Osteoblast (primary cell): Measurements from ENCODE around the gene SLC6A20. TPM values are rescaled to one million over a fixed set of nuclear protein-coding genes. Genes with fewer than 3 reads are reported as not detected.

Experiments used
- DNase-seq: peaks from one replicate; pipeline ENCODE4 v3.0.0; 2011; ENCODE audit warnings: low spot score, mixed read lengths; ENCODE audit not compliant: insufficient read length; ENCODE audit errors: missing footprints
- H2AFZ ChIP-seq: 2 replicates; pipeline ENCODE4 v1.6.0; 2011; ENCODE audit warnings: mild to moderate bottlenecking, low read length
- H3K27ac ChIP-seq: 2 replicates; pipeline ENCODE4 v1.5.1; 2011; ENCODE audit warnings: mild to moderate bottlenecking, low read depth, low read length, moderate library complexity
- H3K27me3 ChIP-seq: 2 replicates; pipeline ENCODE4 v1.6.0; 2012; ENCODE audit warnings: mild to moderate bottlenecking, control low read depth, inconsistent platforms, low read length, moderate library complexity; ENCODE audit not compliant: insufficient read depth
- H3K36me3 ChIP-seq: 2 replicates; pipeline ENCODE4 v1.5.1; 2011; ENCODE audit warnings: mild to moderate bottlenecking, low read length, control low read depth, moderate library complexity; ENCODE audit not compliant: insufficient read depth
- H3K4me1 ChIP-seq: 2 replicates; pipeline ENCODE4 v1.5.1; 2011; ENCODE audit warnings: mild to moderate bottlenecking, low read length, control low read depth, moderate library complexity; ENCODE audit not compliant: insufficient read depth
- H3K4me2 ChIP-seq: 2 replicates; pipeline ENCODE4 v1.6.0; 2011; ENCODE audit warnings: mild to moderate bottlenecking, low read length; ENCODE audit not compliant: insufficient read depth
- H3K4me3 ChIP-seq: fragments of 200-600 bp; sonication (generic); 3 replicates; pipeline ENCODE4 v1.5.1; 2012; ENCODE audit warnings: mild to moderate bottlenecking, low read length, inconsistent platforms; ENCODE audit not compliant: insufficient read depth
- H3K79me2 ChIP-seq: 2 replicates; pipeline ENCODE4 v1.6.0; 2012; ENCODE audit warnings: mild to moderate bottlenecking, low read length, control low read depth, inconsistent platforms; ENCODE audit not compliant: insufficient read depth
- H3K9me3 ChIP-seq: 2 replicates; pipeline ENCODE4 v1.5.1; 2011; ENCODE audit warnings: low read depth, low read length, control low read depth
- H4K20me1 ChIP-seq: 2 replicates; pipeline ENCODE4 v1.6.0; 2012; ENCODE audit warnings: mild to moderate bottlenecking, low read length, control low read depth; ENCODE audit not compliant: insufficient read depth
- CTCF ChIP-seq: IDR thresholded peaks from 2 replicates; pipeline ENCODE4 v1.5.1; 2011; ENCODE audit warnings: mild to moderate bottlenecking, low read depth, low read length, moderate library complexity; ENCODE audit errors: extremely low read depth
- total RNA-seq: library from RNA; depleted of rRNA; stranded (reverse); fragments of >200 nt; gene quantifications from 2 replicates; pipeline ENCODE4 v1.2.3, GENCODE V29; 2012

Gene SLC6A20
- total RNA-seq, 1 donor, result not detected

DNA sequence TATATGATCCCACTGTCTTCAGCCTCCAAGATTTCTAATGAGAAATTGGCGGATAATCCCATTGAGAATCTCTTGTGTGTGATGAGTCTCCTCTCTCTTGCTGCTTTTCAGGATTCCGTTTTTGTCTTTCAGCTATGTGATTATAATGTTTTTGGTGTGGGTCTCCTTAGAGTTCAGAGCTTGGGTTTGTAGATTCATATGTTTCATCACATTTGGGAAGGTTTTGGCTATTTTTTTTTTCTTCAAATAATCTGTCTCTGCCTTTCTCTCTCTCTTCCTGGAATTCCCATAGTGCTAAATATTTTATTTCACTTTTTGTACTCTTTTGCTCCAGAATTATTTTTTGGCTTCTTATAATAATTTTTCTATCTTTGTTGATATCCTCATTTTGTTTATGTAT lies 66.7 kb downstream of the SLC6A20 start:
- H4K20me1 ChIP-seq, result peaks cover 3% of the 10 kb centered on the region
- H3K79me2 ChIP-seq, result peaks cover 15% of the 10 kb centered on the region
- no peak overlapping the region for H3K4me2 ChIP-seq
- TF ChIP-seq CTCF, result no peak
- no peaks in the 10 kb centered on the region for H3K9me3 ChIP-seq
- no peak overlapping the region for H3K4me3 ChIP-seq
- H3K4me1 ChIP-seq, result peaks cover under 1% of the 10 kb centered on the region
- H3K27ac ChIP-seq, result no peak overlapping the region
- no peak overlapping the region for H2AFZ ChIP-seq
- peaks cover 41% of the 10 kb centered on the region for H3K36me3 ChIP-seq
- no peaks in the 10 kb centered on the region for H3K27me3 ChIP-seq
- DNase-seq, result no peak

- Histone ChIP-seq H3K4me3 (no peak overlapping the region), H3K79me2 (peaks cover 21% of the 10 kb centered on the region), H3K4me1 (no peaks in the 10 kb centered on the region), H3K36me3 (peaks cover 36% of the 10 kb centered on the region), H3K4me2 (no peak overlapping the region), H4K20me1 (no peaks in the 10 kb centered on the region), H3K27me3 (no peaks in the 10 kb centered on the region), H2AFZ (no peak overlapping the region), H3K9me3 (no peaks in the 10 kb centered on the region), H3K27ac (no peak overlapping the region)
- DNase-seq, result no peak
- no peak for TF ChIP-seq CTCF
These were observed 71.4 kb downstream of the SLC6A20 start for GRCh38 chr3:45724911-45725310.

DNA sequence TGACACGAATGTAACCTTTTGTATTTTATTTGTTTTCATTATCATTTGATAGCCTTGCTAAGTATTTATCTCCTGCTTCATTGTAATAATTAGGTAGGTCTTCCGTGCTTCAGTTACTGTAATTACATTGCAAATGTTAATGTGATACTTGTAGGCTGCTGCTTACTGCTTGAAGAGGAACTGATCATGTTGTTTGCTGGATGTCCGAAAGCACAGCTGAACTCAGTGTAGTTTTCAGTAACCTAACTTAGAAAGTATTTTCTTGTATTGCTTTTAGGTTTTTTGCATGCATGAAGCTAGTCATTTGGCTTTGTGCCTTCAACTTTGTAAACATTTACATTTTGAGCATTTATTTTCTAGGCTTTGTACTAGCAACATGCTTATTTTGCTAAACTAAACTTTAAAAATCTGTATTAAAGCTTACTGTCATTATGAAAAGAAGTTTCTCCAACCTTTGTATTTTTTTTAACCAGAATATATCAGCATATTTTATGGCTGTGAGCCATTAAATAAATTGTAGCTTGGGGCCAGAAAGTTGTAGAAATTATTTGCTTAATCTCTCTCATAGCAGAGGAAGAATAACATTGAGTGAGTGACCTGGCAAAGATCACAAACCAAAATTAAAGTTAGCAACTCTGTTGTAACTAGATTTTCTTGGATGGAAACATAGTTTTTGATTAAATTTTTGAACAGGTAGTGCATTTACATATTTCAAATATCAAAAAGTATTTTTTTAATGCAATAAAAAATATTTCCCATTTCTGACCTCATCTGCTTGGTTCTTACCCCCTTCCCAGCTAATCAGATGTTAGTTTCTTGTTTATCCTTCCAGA lies 76.5 kb downstream of the SLC6A20 start:
- Histone ChIP-seq H3K27me3 (no peaks in the 10 kb centered on the region), H2AFZ (no peak overlapping the region), H4K20me1 (no peaks in the 10 kb centered on the region), H3K79me2 (peaks cover 9% of the 10 kb centered on the region), H3K9me3 (no peaks in the 10 kb centered on the region), H3K4me1 (peaks cover 9% of the 10 kb centered on the region), H3K4me3 (no peak overlapping the region), H3K27ac (no peak overlapping the region), H3K4me2 (no peak overlapping the region), H3K36me3 (peaks cover 31% of the 10 kb centered on the region)
- no peak for DNase-seq
- TF ChIP-seq CTCF, result no peak

- no peaks in the 10 kb centered on the region for H3K79me2 ChIP-seq
- DNase-seq, result peak; percentile 46
- H3K4me2 ChIP-seq, result no peak overlapping the region
- H4K20me1 ChIP-seq, result no peaks in the 10 kb centered on the region
- no peaks in the 10 kb centered on the region for H3K9me3 ChIP-seq
- H3K4me1 ChIP-seq, result peaks cover 14% of the 10 kb centered on the region
- H3K27me3 ChIP-seq, result no peaks in the 10 kb centered on the region
- no peak overlapping the region for H3K4me3 ChIP-seq
- no peak overlapping the region for H2AFZ ChIP-seq
- peak overlapping the region; percentile 26 for H3K27ac ChIP-seq
- H3K36me3 ChIP-seq, result peaks cover 20% of the 10 kb centered on the region
- no peak for TF ChIP-seq CTCF
These were observed 79.5 kb downstream of the SLC6A20 start for GRCh38 chr3:45716790-45717336.
